Measurements from ENCODE around the gene GATAD2A. TPM values are rescaled to one million over a fixed set of nuclear protein-coding genes. Genes with fewer than 3 reads are reported as not detected.

GATAD2A gene
- total and polyA plus RNA-seq, 10 of the 15 experiments (the other 5 are each of a cell fraction or from before 2014, with no cell fraction given) = 2.6 to 173 (median 32.0) TPM

GRCh38 chr19:19399733-19400433 lies 5.6 kb upstream of the GATAD2A start (continued):
- no peak for TF ChIP-seq USF1 (IDR thresholded peaks at IDR 0.05; ENCODE audit: borderline replicate concordance, extremely low read length, insufficient read depth, low read depth, low read length)
- TF ChIP-seq STAT1 (conservative IDR thresholded peaks at IDR 0.05) = no peak
- no peak for TF ChIP-seq BACH1 (IDR thresholded peaks at IDR 0.05; ENCODE audit: borderline replicate concordance)

- no peak overlapping the region for H3K9ac ChIP-seq (ENCODE audit: control insufficient read depth, insufficient read depth, low read length)
- peaks cover 20% of the 10 kb centered on the region for H3K79me2 ChIP-seq (ENCODE audit: control insufficient read depth, insufficient read depth, low read length)
- RAD21 ChIA-PET (ENCODE audit: unreplicated experiment) = interaction anchor here (0.7 kb wide), 1 partner anchor 14 kb away, joined by 3 read pairs; no protein-coding TSS in a partner anchor
- no peak for DNase-seq (ENCODE audit: low read depth, low spot score)
- H4K20me1 ChIP-seq (ENCODE audit: control insufficient read depth, insufficient read depth) = peaks cover 5% of the 10 kb centered on the region; the same call in 1 of the 2 replicates
- ATAC-seq = no peak
- POLR2A ChIA-PET = no interaction called here
- no peak overlapping the region for H2AFZ ChIP-seq (ENCODE audit: control insufficient read depth, low read depth, low read length)
- no peak overlapping the region for H3K4me3 ChIP-seq
- H3K27me3 ChIP-seq (replicated peaks in 1 of 2; ENCODE audit: control insufficient read depth in 2 of 2, insufficient read depth in 2 of 2, low read length in 1 of 2) = no peaks in the 10 kb centered on the region
- in situ Hi-C loops (cut with MboI) (no loop called here), intact Hi-C loops (cut with micrococcal nuclease; ENCODE audit: unreplicated experiment) (no loop called here)
- no peaks in the 10 kb centered on the region for H3K36me3 ChIP-seq (ENCODE audit: control insufficient read depth in 2 of 2, insufficient read depth in 2 of 2, low read length in 1 of 2)
- SMC1A ChIA-PET (ENCODE audit: uncharacterized antibody, unreplicated experiment) = interaction anchor here (1.0 kb wide), 1 partner anchor 10 kb away, joined by 4 read pairs; no protein-coding TSS in a partner anchor
- 96% methylated on average over 11 of the region's 11 CpGs for WGBS (ENCODE audit: insufficient coverage, insufficient replicate concordance, low lambda C conversion rate, missing lambda C conversion rate)
- no peak for FAIRE-seq
- H3K4me2 ChIP-seq (ENCODE audit: control insufficient read depth, insufficient read depth) = no peak overlapping the region
- CTCF ChIA-PET = interaction anchor here (1.5 to 6.7 kb wide), 2 partner anchors 87 to 90 kb away, joined by 3 to 83 read pairs; no protein-coding TSS in a partner anchor
- H3K4me1 ChIP-seq (ENCODE audit: control insufficient read depth, insufficient read depth, low read length) = peaks cover 10% of the 10 kb centered on the region
- no peak overlapping the region for H3K27ac ChIP-seq (ENCODE audit: control insufficient read depth, insufficient read depth)
- no peaks in the 10 kb centered on the region for H3K9me3 ChIP-seq (replicated peaks; ENCODE audit: control insufficient read depth, insufficient read depth, low read length)
- no TSS peak for BruUV-seq (replicated peaks)
- TF ChIP-seq SIX5 (IDR thresholded peaks at IDR 0.05; ENCODE audit: low read depth, low read length, severe bottlenecking) = no peak
- no peak for TF ChIP-seq NR2C2 (IDR thresholded peaks at IDR 0.05; ENCODE audit: borderline replicate concordance, control insufficient read depth, insufficient read length, low read depth)
- no peak for TF ChIP-seq IRF5 (IDR thresholded peaks at IDR 0.05; ENCODE audit: borderline replicate concordance)
- no peak for TF ChIP-seq GATAD2B (conservative IDR thresholded peaks at IDR 0.05; ENCODE audit: low read depth)
- TF ChIP-seq EZH2 (IDR thresholded peaks at IDR 0.05; ENCODE audit: borderline replicate concordance, control insufficient read depth, low read depth, low read length) = no peak
- TF ChIP-seq POU2F2 (IDR thresholded peaks at IDR 0.05; ENCODE audit: borderline replicate concordance, low read depth, low read length) = no peak
- no peak for TF ChIP-seq RUNX3 (IDR thresholded peaks at IDR 0.05; ENCODE audit: low read length)
- no peak for TF ChIP-seq IRF4 (IDR thresholded peaks at IDR 0.05; ENCODE audit: low read depth, low read length)
- no peak for TF ChIP-seq NR2C1 (IDR thresholded peaks at IDR 0.05)
- TF ChIP-seq CHD4 (IDR thresholded peaks at IDR 0.05) = no peak
- TF ChIP-seq ZSCAN29 (IDR thresholded peaks at IDR 0.05) = no peak
- TF ChIP-seq KDM1A (IDR thresholded peaks at IDR 0.05; ENCODE audit: borderline replicate concordance) = no peak
- no peak for TF ChIP-seq MYB (IDR thresholded peaks at IDR 0.05; ENCODE audit: borderline replicate concordance, low read depth, low read length)
- TF ChIP-seq YY1 (IDR thresholded peaks at IDR 0.05; ENCODE audit: low read depth, low read length) = no peak
- no peak for TF ChIP-seq KAT2A (conservative IDR thresholded peaks at IDR 0.05; ENCODE audit: control insufficient read depth, low read depth, low read length)
- no peak for TF ChIP-seq IKZF1 (conservative IDR thresholded peaks at IDR 0.05)
Observed at GRCh38 chr19:19402656-19403372, 2.7 kb upstream of the GATAD2A start.

Measured in GM12878 (cell line).